ENCODE data around the gene MYO1F. TPM values are rescaled to one million over a fixed set of nuclear protein-coding genes. Genes with fewer than 3 reads are reported as not detected.
"Not testable (repeated sequence)": the region's sequence is repeated elsewhere in the genome, so short reads cannot be mapped to it uniquely, and the experiment has no call there.

MYO1F gene
- polyA plus RNA-seq (ENCODE audit: insufficient read length in 4 of 4) = 1 to 10 TPM; 3.8 to 9.9 (median 7.4) TPM

- no peak for DNase-seq (ENCODE audit: low read depth in 4 of 4, low spot score in 3 of 4)
Measured at GRCh38 chr19:8577247-8577646, at the start of gene MYO1F. Gene MYO1F (minus strand): TSS chr19:8577442. CDS start chr19:8577309, 133 bp downstream.

DNA sequence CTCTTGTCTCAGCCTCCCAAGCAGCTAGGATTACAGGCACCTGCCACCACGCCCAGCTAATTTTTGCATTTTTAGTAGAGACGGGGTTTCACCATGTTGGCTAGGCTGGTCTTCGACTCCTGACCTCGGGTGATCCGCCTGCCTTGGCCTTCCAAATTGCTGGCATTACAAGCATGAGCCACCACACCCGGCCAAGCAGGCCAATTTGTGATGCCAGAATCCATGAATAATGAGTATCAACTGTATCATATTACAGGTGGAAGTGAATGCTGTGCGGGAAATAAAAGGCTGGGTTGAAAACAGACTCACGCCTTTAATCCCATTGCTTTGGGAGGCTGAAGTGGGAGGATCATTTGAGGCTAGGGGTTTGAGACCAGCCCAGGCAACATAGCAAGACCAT is 49.6 kb upstream of the MYO1F start:
- no peak for DNase-seq (ENCODE audit: low read depth in 4 of 4, low spot score in 3 of 4)

GRCh38 chr19:8622886-8623285 is 45.6 kb upstream of the MYO1F start:
- not testable (repeated sequence) for DNase-seq (ENCODE audit: low read depth in 4 of 4, low spot score in 3 of 4)

DNA sequence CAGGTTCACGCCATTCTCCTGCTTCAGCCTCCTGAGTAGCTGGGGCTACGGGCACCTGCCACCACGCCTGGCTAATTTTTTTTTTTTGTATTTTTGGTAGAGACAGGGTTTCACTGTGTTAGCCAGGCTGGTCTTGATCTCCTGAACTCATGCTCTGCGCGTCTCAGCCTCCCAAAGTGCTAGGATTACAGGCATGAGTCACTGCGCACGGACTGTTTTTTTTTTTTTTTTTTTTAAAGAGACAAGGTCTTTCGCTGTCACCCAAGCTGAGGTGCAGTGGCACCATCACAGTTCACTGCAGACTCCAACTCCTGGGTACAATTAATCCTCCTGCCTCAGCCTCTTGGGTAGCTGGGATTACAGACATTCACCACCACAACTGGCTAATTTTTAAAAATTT is 41.5 kb upstream of the MYO1F start:
- DNase-seq (ENCODE audit: low read depth in 4 of 4, low spot score in 3 of 4) = no peak

- no peak for DNase-seq (ENCODE audit: low read depth in 4 of 4, low spot score in 3 of 4)
Measured at GRCh38 chr19:8617984-8618383, 40.7 kb upstream of the MYO1F start.

DNA sequence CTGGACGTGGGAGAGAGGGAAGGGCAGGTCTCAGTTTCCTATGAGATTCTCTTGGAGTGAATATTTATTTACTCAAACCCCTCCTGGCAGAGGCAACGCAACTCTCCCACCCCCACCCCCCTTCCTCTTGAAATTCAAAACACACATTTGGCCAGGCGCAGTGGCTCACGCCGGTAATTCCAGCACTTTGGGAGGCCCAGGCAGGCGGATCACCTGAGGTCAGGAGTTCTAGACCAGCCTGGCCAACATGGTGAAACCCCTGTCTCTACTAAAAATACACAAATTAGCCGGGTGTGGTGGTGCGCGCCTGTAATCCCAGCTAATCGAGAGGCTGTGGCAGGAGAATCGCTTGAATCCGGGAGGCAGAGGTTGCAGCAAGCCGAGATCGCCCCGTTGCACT is 40.1 kb upstream of the MYO1F start:
- not testable (repeated sequence) for DNase-seq (ENCODE audit: low read depth in 4 of 4, low spot score in 3 of 4)

GRCh38 chr19:8616861-8617260 is 39.6 kb upstream of the MYO1F start:
- DNase-seq (ENCODE audit: low read depth in 4 of 4, low spot score in 3 of 4) = no peak

DNA sequence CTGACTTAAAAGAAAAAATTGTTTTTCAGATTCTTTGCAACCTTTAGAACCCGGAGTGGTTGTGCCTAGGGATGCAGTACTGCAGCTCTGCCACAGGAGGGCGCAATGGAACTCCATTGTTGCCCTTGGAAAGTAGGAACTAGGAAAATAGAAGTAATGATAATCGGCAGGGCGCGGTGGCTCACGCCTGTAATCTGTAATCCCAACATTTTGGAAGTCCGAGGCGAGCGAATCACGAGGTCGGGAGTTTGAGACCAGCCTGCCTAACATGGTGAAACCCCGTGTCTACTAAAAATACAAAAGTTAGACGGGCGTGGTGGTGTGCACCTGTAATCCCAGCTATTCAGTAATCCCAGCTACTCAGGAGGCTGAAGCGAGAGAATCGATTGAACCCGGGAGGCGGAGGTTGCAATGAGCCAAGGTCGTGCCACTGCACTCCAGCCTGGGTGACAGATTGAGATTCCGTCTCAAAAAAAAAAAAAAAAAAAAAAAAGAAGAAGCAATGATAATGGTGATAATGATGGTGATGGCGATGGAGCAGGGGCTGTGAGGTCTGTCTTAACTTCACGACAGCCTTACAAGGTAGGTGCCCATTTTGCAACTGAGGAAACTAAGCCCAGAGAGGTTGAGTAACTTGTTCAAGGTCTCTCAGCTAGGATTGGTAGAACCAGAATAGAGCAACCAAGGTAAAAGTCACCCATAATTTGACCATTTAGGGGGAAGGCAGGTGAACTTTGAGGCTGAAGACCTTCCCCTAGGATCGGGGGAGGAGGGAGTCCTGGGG is 38.8 kb upstream of the MYO1F start:
- DNase-seq (ENCODE audit: low read depth in 4 of 4, low spot score in 3 of 4) = no peak

GRCh38 chr19:8615024-8615423 is 37.8 kb upstream of the MYO1F start:
- no peak for DNase-seq (ENCODE audit: low read depth in 4 of 4, low spot score in 3 of 4)

GRCh38 chr19:8614455-8614854 is 37.2 kb upstream of the MYO1F start:
- no peak for DNase-seq (ENCODE audit: low read depth in 4 of 4, low spot score in 3 of 4)

- no peak for DNase-seq (ENCODE audit: low read depth in 4 of 4, low spot score in 3 of 4)
Measured at GRCh38 chr19:8612807-8613171, 35.5 kb upstream of the MYO1F start.

DNA sequence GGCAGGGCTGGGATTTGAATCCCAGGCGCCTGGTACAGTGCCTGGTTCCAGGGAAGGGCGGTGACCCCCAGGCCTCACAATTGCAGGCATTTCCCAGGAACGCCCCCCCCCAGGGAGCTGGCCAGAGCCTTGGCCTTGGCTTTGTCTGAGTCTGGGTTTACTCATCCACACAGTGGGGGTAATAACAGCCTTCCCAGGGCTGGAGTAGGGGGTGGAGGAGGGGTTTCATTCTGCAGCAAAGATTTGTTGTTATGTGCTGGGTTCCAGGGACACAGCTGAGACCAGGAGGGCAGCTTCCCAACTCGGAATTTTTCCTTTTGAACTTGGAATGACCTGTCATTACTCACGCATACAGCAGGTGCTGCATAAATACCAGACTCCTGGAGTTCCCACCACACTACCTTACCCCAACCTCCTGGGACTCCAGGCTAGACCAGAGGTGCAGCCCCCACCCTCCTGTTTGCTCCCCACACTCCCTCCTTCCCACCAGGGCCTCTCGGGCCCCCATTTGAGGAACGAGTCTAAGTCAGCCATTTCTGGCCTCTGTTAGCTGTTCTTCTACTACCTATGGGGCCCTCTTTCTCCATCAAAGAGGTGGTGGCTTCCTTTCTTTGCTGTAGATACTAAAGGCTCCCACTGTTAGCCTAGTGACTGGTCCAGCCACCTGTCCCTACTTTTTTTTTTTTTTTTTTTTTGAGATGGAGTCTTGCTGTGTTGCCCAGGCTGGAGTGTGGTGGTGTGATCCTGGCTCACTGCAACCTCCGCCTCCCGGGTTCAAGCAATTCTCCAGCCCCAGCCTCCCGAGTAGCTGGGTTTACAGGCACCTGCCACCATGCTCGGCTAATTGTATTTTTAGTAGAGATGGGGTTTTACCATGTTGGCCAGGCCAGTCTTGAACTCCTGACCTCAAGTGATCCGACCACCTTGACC is 34.9 kb upstream of the MYO1F start:
- no peak for DNase-seq (ENCODE audit: low read depth in 4 of 4, low spot score in 3 of 4)

GRCh38 chr19:8611391-8611876 is 34.2 kb upstream of the MYO1F start:
- no peak for DNase-seq (ENCODE audit: low read depth in 4 of 4, low spot score in 3 of 4)

GRCh38 chr19:8610936-8611300 is 33.7 kb upstream of the MYO1F start:
- DNase-seq (ENCODE audit: low read depth in 4 of 4, low spot score in 3 of 4) = no peak

GRCh38 chr19:8610041-8610935 is 33.0 kb upstream of the MYO1F start, which contains the start of gene ADAMTS10:
Gene ADAMTS10 (minus strand): TSS chr19:8610715. CDS start chr19:8605710, 5,005 bp downstream.
- no peak for DNase-seq (ENCODE audit: low read depth in 4 of 4, low spot score in 3 of 4)

GRCh38 chr19:8609279-8610040 is 32.2 kb upstream of the MYO1F start:
- peak in 1 of 4 donors; percentile 47 for DNase-seq (ENCODE audit: low read depth in 4 of 4, low spot score in 3 of 4)

DNA sequence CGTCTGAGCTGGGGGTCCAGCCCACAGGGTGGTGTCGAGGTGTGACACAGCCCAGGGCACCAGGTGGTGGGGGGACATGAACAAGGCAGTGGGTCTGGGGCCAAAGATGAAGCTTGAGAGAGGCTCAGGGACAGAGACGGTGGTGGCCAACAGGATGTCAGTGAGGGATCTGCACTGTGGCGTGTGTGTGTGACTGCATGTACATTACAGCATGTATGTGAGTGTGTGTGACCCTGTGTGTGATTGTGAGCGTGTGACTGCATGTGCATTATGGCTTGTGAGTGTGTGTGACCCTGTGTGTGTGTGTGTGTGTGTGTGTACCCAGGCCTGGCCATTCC is 31.7 kb upstream of the MYO1F start:
- no peak for DNase-seq (ENCODE audit: low read depth in 4 of 4, low spot score in 3 of 4)

- no peak for DNase-seq (ENCODE audit: low read depth in 4 of 4, low spot score in 3 of 4)
Measured at GRCh38 chr19:8607386-8607785, 30.1 kb upstream of the MYO1F start.

DNA sequence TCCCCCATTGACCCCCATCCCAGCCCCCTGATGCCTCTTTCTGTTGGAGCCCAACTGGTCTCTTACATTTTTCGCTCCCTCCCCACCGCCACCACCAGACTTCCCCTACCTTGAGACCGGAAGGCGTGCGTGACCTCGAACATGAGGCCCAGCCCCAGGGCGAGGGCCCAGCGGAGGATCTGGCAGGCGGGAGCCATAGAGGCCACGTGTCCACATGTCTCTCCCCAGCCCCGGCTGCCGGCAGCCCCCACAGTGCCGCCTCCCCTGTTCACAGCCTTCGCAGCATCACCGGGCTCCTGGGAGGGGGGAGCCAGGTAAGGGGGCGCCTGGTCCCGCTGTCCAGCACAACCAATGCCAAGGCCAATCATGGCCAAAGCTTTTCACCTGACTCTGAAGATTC is 28.3 kb upstream of the MYO1F start:
- DNase-seq (ENCODE audit: low read depth in 4 of 4, low spot score in 3 of 4) = no peak

DNA sequence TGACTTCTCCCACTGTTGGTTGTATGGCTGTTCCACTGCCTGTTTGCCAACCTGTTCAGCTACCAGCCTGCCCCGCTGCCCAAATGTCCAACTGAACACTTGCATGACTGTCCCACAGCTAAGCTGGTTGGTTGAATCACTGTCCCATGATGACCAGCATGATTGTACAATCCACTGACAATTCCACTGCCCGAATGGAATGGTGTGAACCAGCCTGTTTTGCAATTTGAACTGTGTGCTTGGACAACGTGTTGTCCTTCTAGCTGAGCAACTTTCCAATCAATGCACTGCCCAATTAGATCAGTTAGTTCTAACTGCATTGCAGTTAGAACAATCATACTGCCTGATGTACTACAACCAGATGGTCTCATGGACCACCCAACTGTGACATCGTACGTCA is 24.6 kb upstream of the MYO1F start:
- DNase-seq (ENCODE audit: low read depth in 4 of 4, low spot score in 3 of 4) = no peak

Data from left renal pelvis (tissue), 4 donors.